Heart left ventricle (tissue), 13 donors: ENCODE data around the gene NUDT14.

Source experiments
- CTCF ChIP-seq, 12 donors: fragments of 200-600 bp; sonication (generic) in 4 of 12; IDR thresholded peaks; one replicate each; pipeline versions ENCODE4 v1.5.0 to v1.8.0; 2018 to 2022; ENCODE audit warnings: antibody characterized with exemption in 12 of 12, mild to moderate bottlenecking in 5 of 12
- POLR2A ChIP-seq, 2 donors: fragments of 450-650 bp; IDR thresholded peaks; one replicate each; pipeline ENCODE4 v1.6.1; 2017; ENCODE audit warnings: antibody characterized with exemption in 2 of 2, mild to moderate bottlenecking in 2 of 2, moderate library complexity in 2 of 2
- donor health status: ischemic (EF 13 %, LVEDD 7.1; RV severe dilation, severe dysfunction).
- donor health status: DM: no; HTN: yes; CAD: no.
- donor health status: DM: no; HTN: no; CAD: no.
- donor health status: ischemic (EF 25% LVEDD 6.9; RV normal size, moderate dysfunction).
- donor health status: ischemic (EF 25% LVEDD 5.7; RV mildly dilated, moderate dysfunction).
- donor health status: ischemic (EF 35%, LVEDD 5.7; RV mildly dilated, moderate dysfunction).
- donor health status: nonischemic (EF 11% LVEDD 7.7; RV severe dilation, severe dysfunction).
- donor health status: DM: yes; HTN: yes; CAD: no.
- donor health status: PGD.
- donor health status: ischemic (EF 29% LVEDD 5.4; RV normal size, mild dysfunction).
- donor health status: nonischemic (EF 23%, LVEDD 6.1; RV moderate dilation, normal function).

- no peak for TF ChIP-seq POLR2A (IDR thresholded peaks at IDR 0.05)
- peak in 2 of 12 donors; percentile 18 to 30 for TF ChIP-seq CTCF (IDR thresholded peaks at IDR 0.05)
Observed at GRCh38 chr14:105187935-105188524, 6.9 kb upstream of the NUDT14 start.
